ENCODE results near the gene GASK1A. TPM values are rescaled to one million over a fixed set of nuclear protein-coding genes. Genes with fewer than 3 reads are reported as not detected.

The GASK1A gene
- polyA plus RNA-seq, 4 donors = 3.1 to 4.6 (median 3.7) TPM

- DNase-seq (ENCODE audit: low read depth in 4 of 4, low spot score in 2 of 4) = peak; percentile 56 to 81 (median 73)
Measured at GRCh38 chr3:43105596-43106292, 126.6 kb downstream of the GASK1A start, which contains the start of gene POMGNT2. POMGNT2 (minus strand) TSS chr3:43106079; CDS start chr3:43081431, 24,648 bp downstream.

- peak in 1 of 4 donors; percentile 48 for DNase-seq (ENCODE audit: low read depth in 4 of 4, low spot score in 2 of 4)
Measured at GRCh38 chr3:43106293-43106628, 127.2 kb downstream of the GASK1A start.

Other genes starting within 250 kb of the GASK1A start
- gene CCDC13, start 206.1 kb upstream of the GASK1A start, polyA plus RNA-seq (ENCODE audit: insufficient read length in 4 of 4) = 1 to 10 TPM; 2.6 to 4.1 (median 3.3) TPM
- 100 to 1,000 TPM; 135 to 193 (median 161) TPM for gene HIGD1A, start 174.8 kb upstream of the GASK1A start, polyA plus RNA-seq (ENCODE audit: insufficient read length in 4 of 4)
- gene ACKR2, start 169.9 kb upstream of the GASK1A start, polyA plus RNA-seq (ENCODE audit: insufficient read length in 4 of 4) = 1 to 10 TPM; 1.8 to 3.2 (median 3.1) TPM
- 1 to 10 TPM in 1 of 4 donors, under 1 TPM in 3; 0.62 to 1.2 (median 0.84) TPM for gene CYP8B1, start 103.4 kb upstream of the GASK1A start, polyA plus RNA-seq (ENCODE audit: insufficient read length in 4 of 4)
- 10 to 100 TPM; 18.4 to 44.1 (median 29.3) TPM for gene ZNF662, start 73.2 kb upstream of the GASK1A start, polyA plus RNA-seq (ENCODE audit: insufficient read length in 4 of 4)
- gene POMGNT2, start 126.8 kb downstream of the GASK1A start, polyA plus RNA-seq (ENCODE audit: insufficient read length in 4 of 4) = 10 to 100 TPM; 20.3 to 26.0 (median 22.7) TPM

Measured in left renal cortex interstitium (tissue), 4 donors.